ENCODE results near the gene USH1G.

USH1G gene

GRCh38 chr17:74868908-74869255 is 54.2 kb downstream of the USH1G start:
- in situ Hi-C loops (cut with HindIII; ENCODE audit: low sequenced_read_pairs), result no loop called here
- no peak for TF ChIP-seq CTCF (IDR thresholded peaks at IDR 0.05; ENCODE audit: low read depth, low read length)
- no peak overlapping the region for H3K4me3 ChIP-seq (ENCODE audit: low read depth, low read length)
- no peak for DNase-seq (ENCODE audit: low read depth, low spot score)

- in situ Hi-C loops (cut with HindIII; ENCODE audit: low sequenced_read_pairs), result no loop called here
- no peak for TF ChIP-seq CTCF (IDR thresholded peaks at IDR 0.05; ENCODE audit: low read depth, low read length)
- no peak overlapping the region for H3K4me3 ChIP-seq (ENCODE audit: low read depth, low read length)
- no peak for DNase-seq (ENCODE audit: low read depth, low spot score)
Observed at GRCh38 chr17:74868251-74868907, 54.7 kb downstream of the USH1G start.

GRCh38 chr17:74866198-74866835 is 56.7 kb downstream of the USH1G start:
- no peak overlapping the region for H3K4me3 ChIP-seq (ENCODE audit: low read depth, low read length)
- in situ Hi-C loops (cut with HindIII; ENCODE audit: low sequenced_read_pairs), result no loop called here
- DNase-seq (ENCODE audit: low read depth, low spot score), result no peak
- no peak for TF ChIP-seq CTCF (IDR thresholded peaks at IDR 0.05; ENCODE audit: low read depth, low read length)
